Hindlimb muscle (tissue), 1 donor: ENCODE measurements around the gene LYL1. TPM values are rescaled to one million over a fixed set of nuclear protein-coding genes. Genes with fewer than 3 reads are reported as not detected.

ENCODE experiments used
- DNase-seq: peaks from one replicate; pipeline ENCODE4 v3.0.0-alpha.2; 2013
- polyA plus RNA-seq: library from polyadenylated mRNA; unstranded; fragments of 120-200 nt; gene quantifications from one replicate; pipeline ENCODE4 v1.2.1, GENCODE V29; 2013; ENCODE audit not compliant: insufficient read length

Gene LYL1
- polyA plus RNA-seq, 1 donor, result 6.3 TPM

DNA sequence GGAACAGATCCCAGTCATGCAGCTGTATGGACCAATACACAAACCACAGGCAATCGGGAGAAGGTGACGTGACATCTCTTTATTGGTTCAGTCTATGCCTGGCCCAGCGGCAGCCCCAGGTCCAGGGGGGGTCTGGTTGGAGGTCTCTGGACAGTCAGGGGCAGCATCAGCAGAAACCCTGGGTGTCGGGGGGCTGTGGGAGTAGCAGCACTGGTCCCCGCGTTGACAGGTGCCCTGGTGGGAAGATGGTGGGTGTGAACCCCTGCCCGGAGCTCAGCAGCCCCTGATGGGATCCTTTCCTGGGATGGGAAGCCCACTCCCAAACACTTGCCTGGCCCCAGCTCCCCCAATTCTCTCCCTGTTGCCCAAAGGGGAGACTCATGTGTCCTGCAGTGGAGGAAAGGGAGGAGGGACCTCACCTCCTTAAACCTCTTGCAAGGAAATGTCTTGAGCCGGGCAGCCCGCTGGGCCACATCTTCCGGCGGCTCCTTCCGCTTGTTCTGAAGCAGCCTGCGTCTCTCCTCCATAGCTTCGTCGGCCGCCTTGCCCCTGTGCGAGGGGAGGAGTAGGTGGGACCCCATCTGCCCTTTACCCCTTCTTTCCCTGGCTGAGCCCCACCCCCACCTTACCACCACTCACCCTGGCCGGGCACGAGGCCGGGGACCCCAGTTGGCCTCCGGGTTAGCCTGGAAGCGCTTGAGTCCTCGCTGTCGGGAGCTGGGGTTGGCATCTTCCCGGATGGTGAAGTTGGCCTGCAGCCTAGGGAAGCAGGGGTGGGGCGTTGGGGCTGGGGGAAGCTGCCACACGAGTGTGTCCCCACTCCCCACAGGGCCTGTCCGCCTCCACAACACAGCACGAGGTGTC, 2.4 kb upstream of the LYL1 start:
- DNase-seq, result no peak

DNA sequence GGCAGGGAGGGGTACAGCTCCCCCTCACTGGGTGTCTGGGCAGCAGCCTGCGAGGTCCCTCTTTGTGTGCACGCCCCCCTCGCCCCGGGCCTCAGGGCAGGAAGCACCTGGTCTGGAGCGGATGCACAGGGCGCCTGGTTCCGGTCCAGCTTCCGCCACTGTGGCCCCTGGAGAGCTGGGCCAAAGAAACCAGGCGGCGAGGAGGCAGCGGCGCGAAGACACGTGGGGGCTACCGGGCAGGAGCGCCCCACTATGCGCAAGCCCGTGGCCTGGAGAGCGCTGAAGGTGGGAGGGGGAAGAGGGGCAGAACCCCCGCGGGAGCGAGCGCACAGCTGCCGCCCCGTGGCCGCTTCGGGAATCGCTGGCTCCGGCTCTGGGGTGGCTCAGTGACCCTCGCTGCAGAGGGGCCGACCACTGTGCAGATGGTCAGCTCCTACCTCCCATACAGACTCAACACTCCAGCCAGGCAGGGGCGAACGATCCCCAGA, 1.7 kb upstream of the LYL1 start:
- DNase-seq, result peak; percentile 67

DNA sequence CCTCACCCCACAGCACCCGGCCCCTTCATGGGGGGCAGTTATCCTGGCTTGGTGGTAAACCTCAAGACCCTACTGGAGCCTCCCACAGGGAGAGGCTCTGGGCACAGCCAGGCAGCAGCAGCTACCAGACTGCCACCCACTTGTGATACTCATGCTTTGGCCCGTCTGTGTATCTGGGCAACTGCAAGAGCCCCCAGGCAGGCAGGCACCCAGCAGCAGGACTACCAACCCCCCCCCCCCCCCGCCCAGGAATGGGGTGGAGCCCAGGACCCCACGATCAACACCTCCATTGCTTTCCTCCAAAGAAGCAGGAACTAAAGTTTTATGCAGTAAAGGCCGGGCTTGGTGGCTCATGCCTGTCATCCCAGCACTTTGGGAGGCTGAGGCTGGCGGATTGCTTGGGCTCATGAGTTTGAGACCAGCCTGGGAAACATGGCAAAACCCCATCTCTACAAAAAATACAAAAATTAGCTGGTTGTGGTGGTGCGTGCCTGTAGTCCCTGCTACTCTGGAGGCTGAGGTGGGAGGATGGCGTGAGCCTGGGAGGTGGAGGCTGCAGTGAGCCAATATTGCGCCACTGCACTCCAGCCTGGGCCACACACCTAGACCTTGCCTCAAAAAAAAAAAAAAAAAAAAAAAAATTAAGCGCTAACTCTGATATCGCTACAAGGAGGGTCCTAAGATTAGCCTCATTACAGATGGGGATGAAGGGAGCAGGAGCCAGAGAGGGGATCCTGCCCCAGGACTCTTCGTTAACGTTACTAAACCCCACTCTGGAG, 1.1 kb upstream of the LYL1 start:
- no peak for DNase-seq

DNA sequence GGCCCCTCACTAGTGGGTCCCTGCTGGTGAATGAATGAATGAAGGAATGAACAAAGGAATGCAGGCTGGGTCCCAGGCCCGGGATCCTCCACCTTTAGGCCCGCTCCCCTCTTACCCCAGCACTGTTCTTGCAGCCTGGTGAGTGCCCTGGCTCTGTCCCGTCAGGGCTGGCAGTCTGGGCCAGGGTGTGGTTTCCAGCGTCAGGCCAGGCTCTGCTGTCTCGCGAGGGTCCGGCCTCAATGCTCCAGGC, 317 bp downstream of the LYL1 start:
- no peak for DNase-seq

DNA sequence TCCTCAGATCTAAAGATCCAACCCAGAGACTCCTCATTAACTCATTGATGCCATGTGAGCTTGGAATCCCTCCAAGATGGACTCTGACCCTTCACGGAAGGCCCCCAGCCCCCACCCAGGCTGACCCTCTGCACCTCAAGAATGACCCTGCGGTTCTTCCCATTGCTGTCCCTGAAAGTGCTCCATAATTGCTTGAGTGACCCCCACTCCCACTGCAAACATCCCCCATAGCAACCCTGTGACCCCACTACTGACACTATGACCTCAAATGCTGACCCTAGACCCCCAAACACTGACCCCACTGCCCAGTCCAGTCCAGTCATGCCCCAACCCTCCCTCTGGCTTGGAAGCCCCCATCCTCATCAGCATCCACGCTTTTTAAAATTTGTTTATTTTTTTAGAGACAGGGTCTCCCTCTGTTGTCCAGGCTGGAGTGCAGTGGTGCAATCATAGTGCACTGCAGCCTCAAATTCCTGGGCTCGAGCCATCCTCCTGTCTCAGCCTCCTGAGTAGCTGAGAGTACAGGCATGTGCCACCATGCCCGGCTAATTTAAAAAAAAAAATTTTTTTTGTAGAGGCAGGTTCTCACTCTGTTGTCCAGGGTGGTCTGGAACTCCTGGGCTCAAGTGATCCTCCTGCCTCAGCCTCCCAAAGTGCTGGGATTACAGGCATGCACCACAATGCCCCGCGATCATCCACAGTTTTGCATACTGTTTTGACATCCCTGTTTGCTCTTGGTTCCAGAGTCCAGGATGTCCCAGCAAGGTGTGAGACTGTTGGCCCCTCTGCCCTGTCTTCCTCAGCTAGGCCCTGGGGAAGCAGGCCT, 855 bp downstream of the LYL1 start:
- DNase-seq, result no peak

DNA sequence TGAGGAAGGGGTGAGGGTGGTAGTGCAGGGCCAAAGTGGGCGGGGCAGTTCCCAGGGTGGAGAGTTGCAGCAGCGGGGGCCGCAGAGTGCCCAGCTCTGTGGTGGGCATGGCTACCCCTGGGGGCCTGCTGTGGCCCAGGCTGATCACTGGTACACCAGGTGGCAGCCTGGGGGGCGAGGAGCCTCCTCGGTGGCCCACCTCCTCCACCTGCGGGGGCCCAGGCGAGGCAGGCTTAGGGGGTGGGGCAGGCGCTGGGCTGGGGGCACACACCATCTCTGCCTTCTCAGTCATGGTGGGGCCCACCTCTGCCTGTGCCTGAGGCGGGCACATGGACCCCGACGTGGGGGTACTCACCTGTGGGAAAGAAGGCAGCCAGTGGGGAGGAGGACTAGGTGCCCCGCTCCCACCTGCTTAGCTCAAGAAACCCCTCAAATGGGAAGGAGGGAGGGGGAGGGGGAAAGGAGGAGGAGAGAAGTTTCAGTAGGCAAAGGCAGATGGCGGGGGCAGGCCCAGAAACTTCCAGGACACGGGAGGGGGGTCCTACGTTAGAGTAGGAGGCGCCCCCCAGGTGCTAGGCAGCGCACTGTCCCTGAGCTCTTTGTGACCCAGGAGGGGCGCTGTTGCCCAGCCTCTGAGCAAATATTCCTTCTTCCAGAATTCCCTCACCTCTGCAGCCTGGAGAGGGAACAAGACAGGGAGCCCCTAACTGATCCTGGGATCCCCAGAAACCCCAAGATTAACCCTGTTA, 1.6 kb downstream of the LYL1 start:
- no peak for DNase-seq

DNA sequence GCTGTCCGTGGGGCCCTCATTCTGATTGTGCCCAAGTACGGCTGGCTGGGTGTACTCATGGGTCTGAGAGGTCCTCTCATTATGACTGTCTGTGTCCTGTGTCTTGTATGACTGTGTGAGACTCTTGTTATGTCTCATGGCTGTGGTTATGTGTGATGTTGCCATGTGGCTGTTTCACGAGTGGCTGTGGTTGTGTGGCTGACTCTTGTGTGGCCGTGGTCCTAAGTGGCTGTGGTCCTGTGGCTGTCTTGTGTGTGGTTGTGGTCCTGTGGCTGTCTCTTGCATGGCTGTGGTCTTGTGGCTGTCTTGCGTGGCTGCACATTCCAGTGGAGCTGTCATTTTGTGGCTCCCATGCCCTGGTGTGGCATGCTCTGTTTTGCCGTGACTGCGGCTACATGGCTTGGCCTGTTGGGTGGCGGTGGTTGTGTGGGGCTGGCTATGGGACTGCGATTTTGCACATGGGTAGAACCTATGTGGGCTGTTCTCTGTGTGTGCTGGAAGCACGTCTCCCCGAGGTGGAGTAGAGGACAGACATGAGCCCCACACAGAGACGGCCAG, 2.5 kb downstream of the LYL1 start:
- no peak for DNase-seq

DNA sequence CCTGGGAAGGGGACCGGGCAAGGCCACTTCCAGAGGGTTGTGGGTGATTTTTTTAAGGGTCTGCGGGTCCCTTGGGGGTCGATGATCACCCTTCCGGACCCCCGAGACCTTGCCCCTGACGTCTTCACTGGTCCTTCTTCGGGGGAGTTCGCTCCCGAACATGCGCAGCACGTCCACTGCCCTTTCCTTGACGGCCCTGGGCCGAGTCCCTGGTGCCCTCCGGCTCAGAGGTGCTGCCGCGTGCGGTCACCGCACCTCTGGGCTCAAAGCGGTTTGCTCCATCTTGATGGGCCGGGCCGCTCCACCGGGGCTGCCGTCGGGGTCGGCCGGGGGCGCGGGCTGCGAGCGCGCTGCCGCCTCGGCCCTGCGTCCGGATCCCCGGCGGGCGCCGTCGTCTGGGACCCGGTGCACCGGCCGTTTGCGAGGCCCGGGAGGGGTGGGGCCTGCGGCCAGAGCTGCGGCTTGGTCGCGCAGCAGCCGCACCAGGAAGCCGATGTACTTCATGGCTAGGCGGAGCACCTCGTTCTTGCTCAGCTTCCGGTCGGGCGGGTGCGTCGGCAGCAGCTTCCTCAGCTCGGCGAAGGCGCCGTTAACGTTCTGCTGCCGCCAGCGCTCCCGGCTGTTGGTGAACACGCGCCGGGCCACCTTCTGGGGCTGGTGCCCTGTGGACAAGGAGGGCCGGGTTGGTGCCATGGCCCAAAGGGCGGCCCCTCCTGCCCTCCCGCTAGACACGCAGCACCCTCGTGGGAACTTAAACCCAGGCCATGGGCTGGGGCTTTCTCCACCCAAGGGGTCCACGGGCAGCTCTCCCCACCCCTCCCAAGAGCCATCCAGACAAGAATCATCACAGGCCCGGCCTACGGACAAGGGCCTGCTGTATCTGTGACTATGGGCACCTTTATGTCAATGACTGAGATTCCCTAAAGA, 3.3 kb downstream of the LYL1 start:
- no peak for DNase-seq

DNA sequence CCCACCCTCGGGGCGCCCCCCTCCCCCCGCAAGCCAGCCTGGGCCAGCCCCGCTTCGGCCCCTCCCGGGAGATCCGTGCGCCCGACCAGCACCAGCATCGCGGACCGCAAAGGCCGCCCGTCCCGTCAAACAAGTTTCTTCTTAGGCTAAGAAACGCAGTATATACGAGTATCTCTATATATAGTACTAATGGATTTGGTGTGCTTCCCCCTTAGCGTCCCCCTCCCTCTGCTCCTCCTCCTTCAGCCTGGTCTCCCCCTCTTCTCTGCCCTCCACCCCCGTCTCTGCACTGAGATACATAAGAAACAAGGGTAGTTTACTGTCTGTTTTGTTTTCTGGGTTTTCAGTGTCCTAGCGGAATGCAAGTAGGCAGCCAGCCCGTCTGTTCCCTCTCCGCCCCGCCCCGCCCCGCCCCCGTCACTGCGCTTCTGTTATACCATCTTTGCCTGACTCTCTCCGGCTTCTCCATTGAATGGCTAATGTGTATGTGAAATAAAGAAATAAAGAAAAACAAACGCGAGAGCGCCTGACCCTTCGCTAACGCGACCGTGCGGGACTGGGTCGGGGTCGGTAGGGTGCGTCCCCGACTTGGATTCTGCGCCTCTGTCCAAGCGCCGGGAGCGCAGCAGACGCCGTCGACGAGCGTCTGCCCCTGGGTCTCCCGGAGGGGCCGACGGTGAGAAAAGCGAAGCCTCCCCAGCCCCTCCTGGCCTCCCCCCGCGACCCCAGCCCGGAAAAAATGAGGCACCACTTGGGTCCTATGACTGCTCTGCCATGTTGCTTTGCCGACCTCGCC, 4.2 kb downstream of the LYL1 start:
- DNase-seq, result peak; percentile 60

DNA sequence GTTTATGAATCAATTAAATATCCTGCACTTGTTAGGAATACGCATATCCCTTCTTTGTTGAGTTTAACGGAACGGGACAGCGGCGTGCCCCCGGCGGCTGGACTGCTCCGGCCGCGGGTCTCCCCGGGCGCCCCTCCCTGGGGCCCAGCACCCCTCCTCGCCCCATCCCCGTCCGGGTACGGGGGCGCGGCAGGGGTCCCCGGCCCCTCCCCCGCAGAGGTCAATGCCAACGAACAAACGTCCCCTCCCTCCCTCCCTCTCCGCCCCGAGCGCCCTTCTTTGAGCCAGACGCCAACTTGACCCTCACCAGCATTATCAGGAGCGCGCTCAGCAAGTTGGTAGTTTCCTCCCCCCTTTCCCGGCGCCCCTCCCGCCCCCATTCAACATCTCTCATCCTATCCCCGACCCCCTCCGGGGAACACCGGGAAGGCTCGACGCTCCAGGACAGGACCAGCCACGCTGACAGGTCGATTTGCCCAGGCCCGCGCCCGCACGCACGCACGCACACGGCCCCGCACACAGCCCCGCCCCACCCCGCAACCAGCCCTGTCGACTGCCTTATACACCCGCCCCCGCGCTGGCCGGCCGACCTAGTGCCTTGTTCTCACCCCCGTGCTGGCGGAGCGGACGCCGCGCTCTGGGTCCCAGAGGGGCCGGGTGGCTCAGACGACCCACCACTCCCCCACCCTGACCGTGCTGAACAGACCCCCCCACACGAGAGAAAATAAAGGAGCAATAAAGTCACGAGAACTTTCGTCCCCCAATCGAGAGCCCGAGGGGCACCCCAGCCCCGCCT, 5.0 kb downstream of the LYL1 start:
- no peak for DNase-seq

DNA sequence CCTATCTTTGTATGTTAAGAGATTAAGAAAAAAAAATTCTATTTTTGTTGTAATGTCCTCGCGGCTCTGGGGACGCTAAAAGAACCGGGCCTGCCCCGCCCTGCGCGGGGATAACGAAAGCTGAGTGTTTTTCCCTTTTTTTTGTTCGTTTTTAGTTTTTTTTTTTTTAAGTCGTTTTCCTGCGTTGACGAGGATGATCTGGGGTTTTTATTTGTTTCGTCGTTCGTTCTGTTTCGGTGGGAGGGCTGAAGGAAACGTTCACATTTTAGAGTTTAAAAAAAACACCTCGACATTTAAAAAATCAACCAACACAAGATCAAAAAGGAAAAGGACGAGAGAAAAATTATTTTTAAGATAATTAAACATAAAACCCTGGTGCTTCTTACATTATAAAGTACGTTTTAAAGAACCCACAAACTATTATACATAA, 5.6 kb downstream of the LYL1 start:
- no peak for DNase-seq

DNA sequence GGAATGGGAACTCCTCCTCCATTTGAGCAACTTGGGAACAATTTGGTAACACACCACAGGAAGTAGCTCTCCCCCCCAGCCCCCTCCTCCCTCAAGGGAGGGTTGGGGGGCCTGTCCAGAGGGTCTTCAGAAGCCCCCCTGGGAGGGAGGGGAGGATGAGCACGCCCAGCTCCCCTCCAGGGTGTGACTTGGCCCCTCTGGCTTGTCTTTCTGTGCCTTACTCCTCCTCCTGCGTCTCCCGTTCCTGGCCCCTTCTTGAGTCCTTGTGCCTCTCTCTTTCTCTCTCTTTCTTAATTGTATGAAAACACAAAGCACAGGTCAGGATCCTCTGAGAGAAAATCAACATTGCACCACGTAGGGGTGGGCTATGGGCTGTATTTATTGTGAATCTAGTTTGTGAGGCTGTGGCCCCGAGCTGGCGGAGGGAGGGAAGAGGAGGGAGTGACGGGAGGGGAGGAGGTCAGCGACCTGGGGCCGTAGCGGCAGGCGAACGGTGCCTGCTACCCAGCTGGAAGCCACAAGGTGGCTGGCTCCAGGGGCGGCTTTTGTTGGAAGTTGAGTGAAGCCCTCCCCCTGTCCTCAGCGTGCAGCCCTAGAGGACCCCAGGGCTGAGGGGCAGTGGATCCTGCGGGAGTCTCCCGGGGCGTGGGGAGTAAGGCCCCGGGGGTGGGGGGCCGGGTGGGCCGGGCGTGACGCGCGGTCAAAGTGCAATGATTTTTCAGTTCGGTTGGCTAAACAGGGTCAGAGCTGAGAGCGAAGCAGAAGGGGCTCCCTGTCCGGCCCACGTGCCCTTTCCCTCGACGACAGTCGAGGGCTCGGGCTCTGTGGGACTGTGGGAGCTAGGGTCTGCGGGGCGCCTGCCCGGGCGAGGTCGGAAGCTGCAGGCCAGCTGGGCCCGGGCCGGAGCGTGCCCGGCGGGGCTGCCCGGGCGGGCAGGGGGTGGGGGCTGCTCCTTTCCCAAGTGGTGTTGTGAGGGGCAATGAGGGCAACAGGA, 6.4 kb downstream of the LYL1 start:
- no peak for DNase-seq

DNA sequence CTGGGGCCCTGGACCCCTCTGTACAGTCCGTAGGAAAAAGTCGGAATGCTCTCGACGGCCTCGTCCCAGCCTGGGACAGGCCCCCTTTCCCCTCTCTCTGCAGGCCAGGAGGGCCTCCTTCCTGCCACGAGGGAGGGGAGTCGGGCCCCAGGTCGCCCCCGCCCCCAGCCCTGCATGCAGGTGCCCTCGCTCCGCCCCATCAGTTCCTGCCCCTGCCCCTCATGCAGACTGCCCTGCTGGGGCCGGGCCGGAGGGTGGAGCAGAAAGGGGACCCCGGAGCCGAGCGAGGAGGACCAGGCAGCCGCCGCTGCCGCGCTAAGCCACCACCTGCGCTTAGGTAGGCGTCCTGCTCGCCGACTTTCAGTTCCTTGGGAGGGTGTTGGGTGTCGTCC, 7.3 kb downstream of the LYL1 start:
- DNase-seq, result no peak

DNA sequence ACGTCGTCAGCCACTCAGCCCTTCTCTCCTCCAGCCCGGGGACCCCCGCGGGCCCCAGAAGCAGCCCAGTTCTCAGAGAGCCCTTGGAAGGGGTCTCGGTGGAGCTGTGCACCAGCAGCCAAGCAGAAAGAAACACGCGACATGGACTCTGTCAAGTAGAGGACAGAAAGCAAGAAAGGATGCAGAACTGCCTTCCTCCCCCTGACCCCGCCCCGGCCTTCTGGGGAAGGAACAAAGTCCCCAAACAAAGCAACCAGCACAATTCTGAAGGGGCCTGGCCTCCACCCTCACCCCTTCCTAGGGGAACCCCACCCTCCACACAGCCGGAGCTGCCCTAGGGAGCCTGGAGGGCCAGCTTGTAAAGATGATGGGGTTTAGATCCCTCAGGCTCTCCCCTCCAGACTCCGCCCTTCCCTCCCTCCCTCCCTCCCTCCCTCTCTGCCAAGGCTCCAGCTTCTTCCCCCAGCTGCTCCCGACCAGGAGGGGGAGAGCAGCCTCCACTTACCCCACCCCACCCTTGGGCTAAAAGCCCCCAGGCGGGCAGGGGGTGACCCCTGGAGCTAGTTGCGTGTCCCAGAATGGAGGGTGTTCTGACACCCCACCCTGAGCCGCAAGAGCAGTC, 7.8 kb downstream of the LYL1 start:
- DNase-seq, result no peak

DNA sequence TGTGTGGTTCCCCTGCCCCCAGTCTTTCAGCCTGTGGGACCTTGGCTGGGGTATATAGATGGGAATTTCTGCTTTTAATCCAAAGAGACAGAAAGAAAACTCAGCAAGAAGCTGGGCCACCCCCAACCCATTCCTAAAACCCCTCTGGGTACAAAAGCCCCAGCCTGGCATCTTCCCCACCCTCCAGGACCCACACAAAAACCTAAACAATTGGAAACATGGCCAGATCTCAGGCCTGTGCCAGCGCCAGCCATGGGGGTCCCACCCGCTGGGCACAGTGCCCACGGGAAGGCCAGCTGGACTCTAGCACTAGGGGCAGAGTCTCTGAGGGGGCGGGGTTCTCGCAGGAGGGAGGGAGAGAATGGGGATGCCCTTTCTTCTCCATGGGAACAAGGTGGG, 8.6 kb downstream of the LYL1 start:
- DNase-seq, result no peak

DNA sequence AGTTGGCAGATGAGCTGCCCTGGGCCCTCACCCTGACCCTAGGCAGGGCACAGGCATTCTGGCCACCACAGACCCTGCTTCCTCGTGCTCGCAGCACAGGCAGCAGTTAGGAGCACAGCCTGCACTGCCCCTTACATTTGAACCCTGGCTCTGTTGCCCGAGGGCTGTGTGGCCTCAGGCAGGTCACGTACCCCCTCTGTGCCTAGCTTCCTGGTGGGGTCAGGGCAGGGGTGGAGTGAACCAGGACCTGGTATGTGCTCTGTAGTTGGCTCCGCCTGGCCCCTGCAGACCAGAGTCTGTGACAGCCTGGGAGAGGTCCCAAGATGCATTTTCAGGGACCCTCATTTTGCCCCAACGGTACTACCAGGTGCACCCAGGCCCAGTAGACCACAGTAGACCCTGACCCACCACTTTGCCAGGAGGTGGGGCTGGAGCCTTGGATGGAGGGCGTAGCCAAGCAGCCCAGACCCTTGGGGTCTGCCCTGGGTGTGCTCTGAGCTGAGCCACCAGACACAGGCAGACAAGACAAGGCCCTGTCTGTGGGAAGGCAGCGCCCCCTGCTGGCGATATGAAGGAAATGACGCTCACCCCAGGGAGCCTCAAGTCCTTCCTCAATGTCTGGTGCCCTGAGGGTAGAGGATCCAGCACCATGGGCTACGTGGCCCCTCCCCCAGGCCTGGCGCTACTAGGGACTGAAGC, 9.1 kb downstream of the LYL1 start:
- DNase-seq, result peak; percentile 87
